SW480 (cell line): ENCODE measurements around the gene KCNQ5.
"Not testable (repeated sequence)": the region's sequence is repeated elsewhere in the genome, so short reads cannot be mapped to it uniquely, and the experiment has no call there.

Experiments
- DNase-seq: peaks from one replicate; pipeline ENCODE4 v3.0.0-alpha.2; 2016; ENCODE audit warnings: low spot score

KCNQ5 gene

DNA sequence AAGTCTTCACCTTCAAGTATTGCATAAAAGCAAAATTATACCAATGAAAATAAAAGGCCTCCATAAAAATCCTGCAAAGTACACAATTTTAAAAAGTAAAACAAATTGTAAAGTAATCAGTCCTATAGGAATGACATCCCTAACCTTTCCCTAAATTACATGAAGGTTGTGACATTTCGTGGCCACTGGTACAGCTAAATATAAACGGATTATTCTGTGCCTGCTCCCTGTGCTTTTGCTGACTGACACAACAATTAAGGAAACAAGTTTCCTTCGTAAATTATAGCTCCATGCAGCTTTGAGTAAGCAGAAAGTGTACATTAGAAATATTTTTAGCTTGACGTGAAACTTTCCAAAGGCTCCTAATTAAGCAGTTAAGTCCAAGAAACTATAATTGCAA, 222.8 kb downstream of the KCNQ5 start:
- DNase-seq, result no peak

DNA sequence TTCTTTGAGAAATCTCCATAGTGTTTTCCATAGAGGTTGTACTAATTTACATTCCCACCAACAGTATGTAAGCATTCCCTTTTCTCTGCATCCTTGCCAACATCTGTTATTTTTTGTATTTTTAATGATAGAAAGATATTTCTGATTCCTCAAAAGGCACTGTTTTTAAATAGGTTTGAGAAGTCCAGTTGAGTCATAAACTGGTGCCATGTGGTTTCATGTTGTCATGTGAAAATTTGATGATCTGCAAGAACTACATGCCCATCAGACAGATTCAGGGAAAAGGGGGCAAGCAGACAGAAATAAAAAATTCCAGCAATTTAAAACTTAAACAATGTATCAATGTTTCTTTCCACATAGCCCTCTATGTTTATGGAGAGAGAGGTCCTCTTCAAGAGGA, 227.5 kb downstream of the KCNQ5 start:
- DNase-seq, result no peak

DNA sequence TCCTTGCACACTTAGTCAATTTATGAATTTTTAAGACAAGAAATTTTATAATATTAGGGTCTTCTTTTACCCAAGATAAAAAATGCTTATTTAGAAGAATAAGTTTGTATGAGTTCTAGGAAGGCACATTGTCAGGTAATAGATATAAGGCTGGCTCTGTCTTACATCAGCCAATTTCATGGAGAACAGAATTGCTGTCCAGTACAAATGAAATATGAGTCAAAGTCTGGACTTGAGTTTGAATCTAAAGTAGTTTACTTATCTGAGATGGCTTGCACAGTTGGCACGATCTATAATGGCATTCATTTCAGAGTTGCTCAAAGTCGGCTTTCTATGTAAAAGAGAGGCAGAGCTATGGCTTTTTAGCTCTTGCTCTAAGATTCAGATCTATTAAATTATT, 228.2 kb downstream of the KCNQ5 start:
- no peak for DNase-seq

DNA sequence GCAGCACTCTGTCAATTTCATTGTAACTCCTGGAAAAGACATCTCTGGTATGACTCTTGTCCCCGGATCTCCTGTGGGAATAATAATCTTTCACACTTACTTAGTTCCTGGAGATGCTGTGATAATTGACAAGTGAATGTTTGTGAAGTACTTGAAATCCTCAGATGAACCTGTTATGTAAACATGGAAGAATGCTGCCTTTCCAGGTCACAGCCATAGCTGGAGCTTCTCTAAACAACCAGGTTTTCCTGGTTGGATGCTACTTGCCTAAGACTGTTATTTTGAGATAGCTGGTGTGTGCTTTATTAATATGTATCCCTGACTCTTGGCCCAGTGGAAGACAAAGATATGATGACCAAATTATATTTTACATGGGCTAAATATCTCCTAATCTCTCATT, 228.6 kb downstream of the KCNQ5 start:
- no peak for DNase-seq

DNA sequence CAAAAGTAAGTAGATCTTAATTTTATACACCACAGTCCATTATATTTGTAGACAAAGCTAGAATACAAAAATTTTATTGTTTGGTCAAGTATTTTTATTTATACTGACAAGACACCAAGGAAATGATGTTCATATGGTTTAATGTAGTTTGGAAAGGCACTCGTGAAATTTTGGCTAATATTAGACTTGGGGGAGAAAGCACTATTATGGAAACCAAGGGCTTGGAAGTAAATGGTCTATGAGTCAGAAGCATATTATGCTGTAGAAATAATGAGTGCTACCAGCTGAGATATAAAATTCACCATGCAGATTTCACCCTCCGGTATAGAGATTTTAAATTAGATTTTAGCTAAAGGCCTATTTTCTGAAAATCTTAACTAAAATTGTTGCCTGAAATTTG, 233.6 kb downstream of the KCNQ5 start:
- DNase-seq, result no peak

DNA sequence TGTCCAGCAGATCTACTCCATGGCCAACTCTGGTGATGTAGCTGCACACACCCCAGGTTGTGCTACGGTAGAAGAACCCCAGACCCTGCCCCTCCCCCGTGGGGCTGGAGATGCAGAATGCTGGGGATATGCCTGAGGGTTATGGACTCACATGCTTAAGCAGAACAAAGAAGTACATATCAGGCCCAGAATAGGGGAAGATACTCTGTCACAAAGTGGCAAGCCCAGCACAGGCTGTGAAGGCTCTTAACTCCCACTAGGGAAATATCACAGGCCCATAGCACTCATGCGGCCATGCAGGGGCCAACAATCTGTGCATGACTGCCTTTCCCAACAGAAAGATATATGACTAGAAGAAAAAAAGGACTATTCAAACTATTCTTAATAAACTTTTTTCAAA, 234.9 kb downstream of the KCNQ5 start:
- no peak for DNase-seq

DNA sequence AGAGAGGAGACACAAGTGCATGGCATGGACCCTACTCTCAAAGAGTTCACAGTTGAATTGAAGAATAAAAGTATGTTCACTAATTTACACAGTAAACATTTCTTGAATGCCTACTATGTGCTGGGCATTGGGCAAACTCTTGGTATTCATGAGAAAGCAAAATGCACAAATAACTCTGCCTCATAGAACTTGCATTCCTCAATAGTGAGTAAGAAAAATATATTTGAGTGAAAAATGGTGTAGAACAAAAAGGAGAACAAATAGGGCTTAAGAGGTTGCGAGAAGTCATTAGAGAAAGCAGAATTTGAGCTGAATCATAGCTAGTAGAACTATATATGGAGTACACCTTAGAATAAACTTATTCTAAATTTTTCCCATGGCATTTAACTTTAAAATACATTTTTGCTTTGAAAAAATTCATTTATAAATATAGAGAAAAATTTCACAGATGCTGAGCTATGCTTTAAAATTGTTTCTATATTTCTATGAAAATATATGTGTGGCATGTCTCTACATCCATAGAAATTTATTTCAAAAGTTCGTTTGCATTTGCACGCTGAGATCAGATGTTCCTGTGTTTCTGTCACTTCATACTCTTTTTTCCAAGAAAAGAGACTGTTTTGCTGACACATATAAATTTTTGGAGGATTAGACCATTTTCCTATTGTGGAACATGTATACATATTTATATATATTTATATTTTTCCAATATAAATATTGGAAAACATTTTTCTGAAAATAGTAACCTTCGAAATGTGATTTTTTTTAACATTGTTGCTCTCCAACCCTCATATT, 236.1 kb downstream of the KCNQ5 start:
- no peak for DNase-seq

DNA sequence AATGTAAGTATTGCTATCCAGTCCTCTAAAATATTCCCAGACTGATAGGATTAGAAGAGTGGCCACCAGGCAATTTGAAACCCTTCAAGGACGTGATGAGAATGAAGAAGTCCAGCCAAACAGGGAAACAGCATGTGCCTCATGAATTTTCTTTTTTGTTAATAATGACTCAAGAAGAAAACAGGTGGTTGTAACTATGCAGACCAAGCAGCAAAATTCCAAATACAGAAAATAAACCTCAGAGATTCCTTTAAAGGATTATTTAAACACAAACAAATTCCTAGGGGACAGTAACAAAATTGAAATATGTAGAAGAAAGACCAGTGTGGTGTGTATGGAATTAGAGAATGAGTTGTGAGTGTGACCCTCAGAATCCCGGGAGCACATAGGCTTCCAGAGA, 239.2 kb downstream of the KCNQ5 start:
- no peak for DNase-seq

DNA sequence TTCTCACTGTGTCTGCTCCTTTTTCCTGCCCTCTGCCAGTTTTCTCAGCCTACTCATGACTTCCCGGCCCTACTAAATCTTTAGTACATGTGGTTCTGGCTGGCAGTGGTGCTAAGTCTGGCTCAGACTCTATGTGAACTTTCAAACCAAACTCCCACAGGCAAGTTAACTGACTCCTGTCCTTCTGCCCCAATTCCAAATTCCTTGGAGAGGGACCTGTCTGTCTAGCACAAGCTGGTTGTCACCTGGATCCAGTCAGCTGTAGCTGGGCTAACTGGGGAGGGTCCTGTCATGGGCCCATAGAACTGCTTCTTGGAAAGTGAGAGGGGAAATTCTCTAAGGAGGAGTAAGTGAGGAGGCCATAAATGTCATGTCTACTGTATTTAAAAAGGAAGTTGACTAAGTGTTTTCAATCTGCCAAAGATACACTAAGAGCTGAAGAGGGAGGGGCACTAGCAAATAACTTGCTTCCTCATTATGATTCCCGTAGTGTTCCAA, 240.1 kb downstream of the KCNQ5 start:
- no peak for DNase-seq

DNA sequence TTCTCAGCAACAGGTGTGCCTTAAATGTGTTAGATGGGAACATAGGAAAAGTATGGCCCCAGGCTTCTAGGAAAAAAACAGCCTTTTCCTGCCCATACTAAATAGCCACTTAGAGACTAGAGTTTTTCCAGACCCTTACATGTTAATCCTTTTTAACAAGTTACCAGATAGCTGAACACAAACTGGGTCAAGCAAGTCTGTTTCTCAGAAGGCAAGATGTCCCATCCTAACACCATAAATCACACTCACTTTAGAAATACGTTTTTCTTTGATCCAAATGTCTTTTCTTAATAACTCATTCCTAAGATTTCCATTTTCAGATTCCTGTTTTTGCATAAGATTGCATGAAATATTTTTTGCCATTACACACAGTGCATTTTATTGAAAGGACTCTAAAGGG, 241.3 kb downstream of the KCNQ5 start:
- no peak for DNase-seq

DNA sequence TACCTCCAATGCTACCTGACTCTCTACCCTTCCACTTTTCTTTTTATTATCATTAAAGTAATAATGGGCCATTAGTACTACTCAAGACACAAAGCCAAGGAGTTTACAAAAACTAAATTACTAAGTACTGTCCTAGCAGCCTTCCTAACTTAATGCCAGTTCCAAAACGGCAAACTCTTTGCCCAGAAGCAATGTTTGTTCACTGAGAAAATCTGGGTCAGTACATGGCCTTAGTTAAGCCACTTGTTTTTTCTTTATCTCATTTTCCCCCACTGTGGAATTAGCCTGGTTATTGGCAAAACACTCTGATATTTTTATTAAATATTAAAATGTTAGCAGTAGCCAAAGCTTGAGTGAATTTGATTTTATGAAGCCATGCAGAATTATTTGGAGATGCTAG, 242.4 kb downstream of the KCNQ5 start:
- DNase-seq, result no peak

DNA sequence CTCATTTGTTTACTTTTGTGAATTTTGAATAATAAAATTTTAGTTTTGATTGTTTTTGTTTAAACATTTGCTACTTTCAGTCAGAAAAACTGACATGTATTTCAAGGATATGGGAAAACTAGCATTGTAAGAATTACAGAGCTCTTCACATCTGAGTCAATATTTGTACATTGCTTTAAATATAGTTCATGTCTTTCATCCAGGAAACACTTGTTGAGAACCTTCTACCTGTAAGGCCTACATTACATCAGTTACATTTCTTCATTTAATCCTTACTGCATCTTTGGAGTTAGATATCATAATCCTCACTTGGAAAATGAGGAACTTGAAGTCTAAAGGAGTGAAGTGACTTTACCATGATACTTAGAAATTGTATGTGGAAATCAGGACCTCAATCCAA, 242.9 kb downstream of the KCNQ5 start:
- no peak for DNase-seq

DNA sequence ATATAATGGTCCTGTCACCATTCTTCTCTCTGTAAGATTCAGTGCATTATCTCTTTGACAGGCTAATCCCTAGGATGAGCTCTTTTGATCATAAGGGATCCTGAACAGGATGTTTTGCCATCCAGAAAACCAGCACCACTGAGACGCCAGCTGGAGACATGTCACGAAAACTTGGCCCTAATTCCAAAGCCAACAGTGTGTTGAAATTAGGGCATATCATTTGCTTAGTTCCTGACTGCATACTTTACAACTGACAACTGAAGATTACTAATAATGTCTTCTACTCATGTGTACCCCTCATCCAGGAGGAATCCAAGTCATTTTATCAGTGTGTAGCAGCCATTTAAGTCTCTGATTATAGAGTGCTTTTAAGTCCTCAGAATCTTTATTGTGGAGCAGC, 243.6 kb downstream of the KCNQ5 start:
- no peak for DNase-seq

DNA sequence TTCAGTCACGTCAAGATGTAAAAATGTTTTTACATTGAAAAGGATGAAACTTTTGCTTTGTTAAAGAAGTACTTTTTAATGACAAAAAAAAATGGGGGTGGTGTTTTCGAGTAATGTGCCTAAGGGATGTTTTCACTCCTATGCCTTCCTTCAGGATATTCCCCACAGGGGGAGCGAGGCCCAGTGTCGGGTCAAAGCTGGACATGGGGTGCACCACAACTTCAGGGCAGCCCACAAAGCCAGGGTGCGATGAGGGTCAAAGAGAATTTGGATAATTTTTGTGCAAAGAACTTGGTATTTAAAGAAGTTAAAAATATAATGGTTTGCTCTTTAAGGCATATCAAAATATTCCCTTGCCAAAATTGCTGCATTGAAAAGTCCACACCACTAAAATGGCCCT, 247.8 kb downstream of the KCNQ5 start:
- no peak for DNase-seq

DNA sequence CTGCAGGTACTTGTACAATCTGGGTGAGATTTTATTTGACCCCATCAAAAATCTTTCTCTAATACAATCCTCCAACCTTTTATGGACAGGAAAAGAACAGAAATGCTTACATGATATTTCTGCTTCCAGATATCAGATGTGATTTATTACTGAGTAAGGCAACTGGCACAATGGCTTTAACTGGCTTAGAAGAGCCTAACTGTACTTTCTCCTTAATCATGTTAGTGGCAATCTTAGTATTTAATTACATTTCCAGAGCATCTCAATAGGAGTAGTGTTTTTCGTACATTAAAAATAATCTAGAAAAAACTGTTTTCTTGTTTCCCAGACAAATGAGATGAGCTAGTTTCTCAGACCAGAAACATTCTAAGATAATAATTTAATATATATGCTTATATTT, 251.6 kb downstream of the KCNQ5 start:
- no peak for DNase-seq

DNA sequence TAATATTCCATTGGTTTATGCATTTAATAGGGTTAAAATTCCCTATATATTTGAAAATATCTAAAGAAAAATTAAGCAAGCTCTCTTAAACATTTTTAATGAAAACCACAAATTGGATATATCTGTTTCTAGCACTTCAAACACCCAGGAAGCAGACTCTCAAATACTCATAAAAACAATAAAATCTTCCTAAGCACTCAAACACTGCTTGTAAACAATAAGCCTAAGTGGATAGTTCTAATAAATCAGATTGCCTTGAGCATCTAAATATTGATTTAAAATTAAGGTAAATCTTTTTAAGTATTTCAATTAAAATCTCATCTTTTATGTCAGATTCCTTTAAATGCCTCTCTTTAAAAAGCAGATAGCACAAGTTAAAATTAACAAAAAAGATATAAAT, 254.4 kb downstream of the KCNQ5 start:
- no peak for DNase-seq

DNA sequence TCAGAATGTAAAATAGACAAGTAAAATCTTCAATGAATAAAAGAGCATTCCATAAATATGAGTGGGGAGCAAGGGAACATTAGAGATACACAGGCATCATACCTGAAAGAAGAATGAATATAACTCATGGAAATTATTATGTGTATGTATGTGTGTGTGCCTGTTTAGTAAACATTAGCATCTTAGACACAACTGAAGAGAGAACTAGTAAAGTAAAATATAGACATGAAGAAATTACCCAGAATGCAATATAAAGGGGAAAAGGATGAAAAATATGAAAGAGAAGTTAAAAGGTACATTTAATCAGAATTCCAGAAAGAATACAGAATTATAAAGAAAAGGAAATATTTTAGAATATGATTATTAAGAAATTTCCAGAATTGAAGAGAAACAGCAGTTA, 264.3 kb downstream of the KCNQ5 start:
- no peak for DNase-seq

DNA sequence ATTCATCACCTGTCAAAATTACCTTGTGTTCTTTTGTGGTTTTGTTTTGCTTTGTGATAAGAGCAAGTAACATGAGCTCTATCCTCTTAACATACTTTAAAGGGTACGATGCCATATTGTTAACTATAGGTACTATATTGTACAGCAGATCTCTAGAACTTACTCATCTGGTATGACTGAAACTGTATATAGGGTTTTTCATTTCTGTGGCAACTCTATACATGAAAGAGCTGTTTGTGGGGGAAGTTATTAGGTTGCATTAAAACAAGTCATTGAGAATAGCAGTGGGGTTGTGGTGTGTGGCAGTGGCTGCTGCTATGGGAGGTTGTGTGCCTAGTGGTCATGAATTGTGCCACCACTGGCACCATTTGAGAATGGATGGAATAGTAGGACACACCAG, 268.4 kb downstream of the KCNQ5 start:
- DNase-seq, result no peak

DNA sequence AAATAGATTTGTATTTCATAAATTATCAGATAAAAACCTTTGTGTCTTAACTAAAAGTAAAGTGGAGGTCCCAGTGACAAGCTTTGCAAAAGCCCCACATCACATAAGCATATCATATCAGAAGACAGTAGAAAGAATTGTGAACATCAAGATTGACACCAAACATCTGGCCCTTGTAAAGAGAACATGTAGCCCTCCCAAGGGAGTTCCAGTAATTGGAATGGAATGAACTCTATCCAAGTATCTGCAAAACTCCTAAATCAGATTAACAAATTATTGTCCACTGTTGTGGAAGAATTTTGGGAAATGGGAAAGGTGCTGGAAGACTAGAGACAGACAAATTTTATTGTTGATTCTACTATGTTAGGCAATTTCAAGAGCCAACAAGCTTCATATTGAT, 268.8 kb downstream of the KCNQ5 start:
- DNase-seq, result no peak

DNA sequence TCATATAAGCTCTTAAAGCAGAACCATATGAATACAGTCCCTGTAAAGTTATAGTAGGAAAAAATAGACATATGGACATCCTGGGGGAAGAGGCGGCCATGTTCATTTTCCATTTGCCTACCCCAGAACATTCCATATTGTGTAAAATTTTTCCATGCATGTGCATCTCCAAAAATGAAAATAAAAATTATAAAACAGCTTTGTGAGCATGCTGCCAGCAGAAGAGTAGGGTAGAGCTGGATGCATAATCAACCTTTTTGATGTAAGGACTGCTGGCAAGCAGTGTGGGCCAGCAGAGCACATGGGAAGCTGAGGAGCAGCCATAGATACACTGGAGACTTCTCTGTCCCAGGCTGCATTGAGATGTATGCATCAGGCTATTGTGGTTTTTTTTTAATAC, 271.0 kb downstream of the KCNQ5 start:
- DNase-seq, result no peak

DNA sequence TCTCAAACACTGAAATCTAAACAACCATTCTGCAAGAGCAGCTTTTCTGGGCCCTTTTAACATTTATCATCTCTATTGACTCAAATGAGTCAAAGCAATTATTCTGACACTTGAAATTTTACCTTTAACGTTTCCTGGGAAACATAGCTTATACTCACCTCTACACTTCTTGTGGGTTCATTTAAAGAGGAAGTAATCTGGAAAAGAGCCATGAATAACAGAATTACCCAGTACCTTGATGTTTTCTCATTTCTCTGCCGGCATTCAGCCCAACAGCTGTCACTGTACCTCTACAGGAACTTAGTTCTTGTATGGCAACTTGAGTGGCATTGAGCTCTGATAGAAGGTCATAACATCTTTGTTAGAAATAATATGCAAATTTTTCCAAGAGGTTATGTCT, 272.2 kb downstream of the KCNQ5 start:
- DNase-seq, result no peak

DNA sequence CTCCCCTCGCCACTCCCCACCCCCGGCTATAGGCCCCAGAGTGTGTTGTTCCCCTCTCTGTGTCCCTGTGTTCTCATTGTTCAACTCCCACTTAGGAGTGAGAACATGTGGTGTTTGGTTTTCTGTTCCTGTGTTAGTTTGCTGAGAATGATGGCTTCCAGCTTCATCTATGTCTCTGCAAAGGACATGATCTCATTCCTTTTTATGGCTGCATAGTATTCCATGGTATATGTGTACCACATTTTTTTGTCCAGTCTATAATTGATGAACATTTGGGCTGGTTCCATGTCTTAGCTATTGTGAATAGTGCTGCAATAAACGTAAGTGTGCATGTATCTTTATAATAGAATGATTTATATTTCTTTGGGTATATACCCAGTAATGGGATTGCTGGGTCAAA, 276.4 kb downstream of the KCNQ5 start:
- DNase-seq, result not testable (repeated sequence)

DNA sequence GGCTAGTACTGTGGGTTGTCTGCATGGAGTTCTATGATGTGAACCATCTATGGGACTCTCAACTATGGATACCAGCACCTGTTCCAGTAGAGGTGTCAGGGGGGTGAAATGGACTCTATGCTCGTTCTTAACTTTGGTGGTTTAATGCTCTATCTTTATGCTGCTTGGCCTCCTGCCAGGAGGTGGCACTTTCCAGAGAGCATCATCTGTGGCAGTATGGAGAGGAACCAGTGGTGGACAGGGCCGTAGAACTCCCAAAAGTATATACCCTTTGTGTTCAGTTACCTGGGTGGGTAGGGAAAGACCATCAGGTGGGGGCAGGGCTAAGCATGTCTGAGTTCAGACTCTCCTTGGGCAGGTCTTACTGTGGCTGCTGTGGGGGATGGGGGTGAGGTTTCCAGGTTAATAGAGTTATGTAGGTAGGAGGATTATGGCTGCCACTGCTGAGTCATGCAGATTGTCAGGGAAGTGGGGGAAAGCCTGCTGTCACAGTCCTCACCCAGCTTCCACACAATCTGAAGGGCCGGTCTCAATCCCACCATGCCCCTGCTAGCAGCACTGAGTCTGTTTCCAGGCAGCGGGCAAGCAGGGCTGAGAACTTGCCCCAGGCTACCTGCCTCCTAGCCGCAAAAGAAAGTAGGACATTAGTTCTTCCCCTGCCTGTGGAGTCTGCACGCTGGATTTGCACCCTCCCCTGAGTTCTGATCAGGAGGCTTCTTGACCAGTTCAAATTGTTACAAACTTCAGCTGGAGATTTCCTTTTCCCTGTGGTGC, 284.0 kb downstream of the KCNQ5 start:
- DNase-seq, result no peak
